Measurements from ENCODE around the gene CLEC9A. TPM values are rescaled to one million over a fixed set of nuclear protein-coding genes. Genes with fewer than 3 reads are reported as not detected.

CLEC9A gene
- total RNA-seq, 1 experiment from 2014 or later = not detected

Other genes with a start within 250 kb of the CLEC9A start
- gene KLRF1, start 203.2 kb upstream of the CLEC9A start, total RNA-seq (2014; rRNA removed; shearing (Covaris generic); ENCODE audit: low replicate concordance) = 1.8 TPM in 1 of 2 replicates, not detected in the other
- 14.3 and 27.2 TPM in 2 replicates for gene CLEC2B, start 161.3 kb upstream of the CLEC9A start, total RNA-seq (2014; rRNA removed; shearing (Covaris generic); ENCODE audit: low replicate concordance)
- gene KLRF2, start 149.2 kb upstream of the CLEC9A start, total RNA-seq (2014; rRNA removed; shearing (Covaris generic); ENCODE audit: low replicate concordance) = not detected in 2 replicates
- gene CLEC2A, start 98.3 kb upstream of the CLEC9A start, total RNA-seq (2014; rRNA removed; shearing (Covaris generic); ENCODE audit: low replicate concordance) = not detected in 2 replicates
- gene CLEC12A, start 59.3 kb upstream of the CLEC9A start, total RNA-seq (2014; rRNA removed; shearing (Covaris generic); ENCODE audit: low replicate concordance) = not detected in 2 replicates
- not detected in 2 replicates for gene CLEC1B, start 31.6 kb upstream of the CLEC9A start, total RNA-seq (2014; rRNA removed; shearing (Covaris generic); ENCODE audit: low replicate concordance)
- not detected in 2 replicates for gene CLEC12B, start 20.1 kb upstream of the CLEC9A start, total RNA-seq (2014; rRNA removed; shearing (Covaris generic); ENCODE audit: low replicate concordance)
- gene CLEC1A, start 68.3 kb downstream of the CLEC9A start, total RNA-seq (2014; rRNA removed; shearing (Covaris generic); ENCODE audit: low replicate concordance) = 0.30 TPM in 1 of 2 replicates, not detected in the other
- gene CLEC7A, start 99.5 kb downstream of the CLEC9A start, total RNA-seq (2014; rRNA removed; shearing (Covaris generic); ENCODE audit: low replicate concordance) = not detected in 2 replicates
- gene OLR1, start 141.4 kb downstream of the CLEC9A start, total RNA-seq (2014; rRNA removed; shearing (Covaris generic); ENCODE audit: low replicate concordance) = 8.6 and 15.3 TPM in 2 replicates
- gene TMEM52B, start 148.3 kb downstream of the CLEC9A start, total RNA-seq (2014; rRNA removed; shearing (Covaris generic); ENCODE audit: low replicate concordance) = not detected in 2 replicates
- 29.2 and 29.7 TPM in 2 replicates for gene GABARAPL1, start 182.2 kb downstream of the CLEC9A start, total RNA-seq (2014; rRNA removed; shearing (Covaris generic); ENCODE audit: low replicate concordance)